ENCODE measurements around the gene LAMA3.

- TF ChIP-seq CTCF (IDR thresholded peaks at IDR 0.05) (peak; percentile 20; the same call in 1 of the 2 replicates), TCF7L2 (IDR thresholded peaks at IDR 0.05; ENCODE audit: low read depth, low read length) (no peak), SIN3A (IDR thresholded peaks at IDR 0.05; ENCODE audit: borderline replicate concordance, insufficient read depth, low read depth, low read length) (no peak), POLR2AphosphoS5 (IDR thresholded peaks at IDR 0.05; ENCODE audit: low read depth, low read length) (no peak), REST (IDR thresholded peaks at IDR 0.05; ENCODE audit: insufficient read depth in 1 of 2, low read depth in 2 of 2, low read length in 1 of 2) (no peak)
These were observed 135.0 kb downstream of the LAMA3 start for GRCh38 chr18:23824240-23824639.

All from Panc1 (cell line).